HG03342 (cell line): ENCODE results near the gene EFCAB12.
"Not testable (repeated sequence)": the region's sequence is repeated elsewhere in the genome, so short reads cannot be mapped to it uniquely, and the experiment has no call there.

ENCODE experiments used
- ATAC-seq: cut with Tn5 transposase; IDR thresholded peaks from one replicate; pipeline ENCODE4 v1.9.1; 2021; ENCODE audit warnings: mild to moderate bottlenecking, moderate library complexity; ENCODE audit not compliant: unreplicated experiment

Gene EFCAB12

GRCh38 chr3:129421988-129422745, 6.3 kb downstream of the EFCAB12 start:
- ATAC-seq, result no peak

DNA sequence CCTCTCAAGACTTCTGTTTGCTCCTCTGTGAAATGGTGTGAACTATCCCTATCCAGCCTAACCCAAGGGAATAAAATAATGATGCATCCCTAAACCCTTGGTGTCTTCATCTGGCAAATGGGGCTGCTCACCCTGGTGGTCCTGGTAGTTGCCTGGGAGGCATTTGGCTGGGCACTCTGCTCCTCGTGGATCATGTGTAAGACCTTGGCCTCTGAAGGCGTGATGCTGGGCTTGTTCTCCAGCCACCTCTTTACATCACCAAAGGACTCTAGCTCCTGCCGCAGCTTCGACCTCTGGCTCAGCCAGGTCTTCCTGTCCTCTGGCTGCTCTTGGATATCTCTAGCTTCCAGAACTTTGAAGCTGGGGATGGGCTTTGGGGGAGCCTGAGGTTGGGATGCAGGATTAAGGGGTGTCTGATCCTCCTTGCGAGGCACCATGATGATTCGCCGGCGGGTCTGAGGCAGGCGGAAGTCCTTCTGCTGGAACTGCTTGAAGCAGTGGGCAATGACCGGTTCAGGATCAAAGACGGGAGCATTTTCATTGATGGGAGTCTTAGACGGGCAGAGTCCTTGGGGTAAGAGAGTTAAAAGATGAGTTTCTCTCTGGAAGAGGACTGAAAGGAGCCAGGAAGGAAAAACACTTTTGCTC, 7.1 kb downstream of the EFCAB12 start:
- ATAC-seq, result no peak

DNA sequence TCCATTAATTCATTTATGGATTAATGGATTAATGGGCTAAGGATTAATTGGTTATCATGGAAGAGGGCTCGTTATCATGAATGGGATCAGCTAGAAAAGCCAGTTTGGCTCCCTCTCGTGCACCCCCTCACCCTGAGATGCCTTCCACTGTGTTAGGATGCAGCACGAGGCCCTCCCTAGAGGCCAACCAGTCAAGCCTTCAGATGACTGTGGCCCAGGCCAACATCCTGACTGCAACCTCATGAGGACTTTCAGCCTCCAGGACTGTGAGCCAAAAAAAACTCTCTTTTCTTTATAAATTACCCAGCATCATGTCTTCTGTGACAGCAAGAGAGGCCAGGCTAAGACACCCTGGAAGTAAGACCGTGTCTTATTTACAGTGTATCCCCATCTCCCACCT, 9.0 kb downstream of the EFCAB12 start:
- ATAC-seq, result no peak

DNA sequence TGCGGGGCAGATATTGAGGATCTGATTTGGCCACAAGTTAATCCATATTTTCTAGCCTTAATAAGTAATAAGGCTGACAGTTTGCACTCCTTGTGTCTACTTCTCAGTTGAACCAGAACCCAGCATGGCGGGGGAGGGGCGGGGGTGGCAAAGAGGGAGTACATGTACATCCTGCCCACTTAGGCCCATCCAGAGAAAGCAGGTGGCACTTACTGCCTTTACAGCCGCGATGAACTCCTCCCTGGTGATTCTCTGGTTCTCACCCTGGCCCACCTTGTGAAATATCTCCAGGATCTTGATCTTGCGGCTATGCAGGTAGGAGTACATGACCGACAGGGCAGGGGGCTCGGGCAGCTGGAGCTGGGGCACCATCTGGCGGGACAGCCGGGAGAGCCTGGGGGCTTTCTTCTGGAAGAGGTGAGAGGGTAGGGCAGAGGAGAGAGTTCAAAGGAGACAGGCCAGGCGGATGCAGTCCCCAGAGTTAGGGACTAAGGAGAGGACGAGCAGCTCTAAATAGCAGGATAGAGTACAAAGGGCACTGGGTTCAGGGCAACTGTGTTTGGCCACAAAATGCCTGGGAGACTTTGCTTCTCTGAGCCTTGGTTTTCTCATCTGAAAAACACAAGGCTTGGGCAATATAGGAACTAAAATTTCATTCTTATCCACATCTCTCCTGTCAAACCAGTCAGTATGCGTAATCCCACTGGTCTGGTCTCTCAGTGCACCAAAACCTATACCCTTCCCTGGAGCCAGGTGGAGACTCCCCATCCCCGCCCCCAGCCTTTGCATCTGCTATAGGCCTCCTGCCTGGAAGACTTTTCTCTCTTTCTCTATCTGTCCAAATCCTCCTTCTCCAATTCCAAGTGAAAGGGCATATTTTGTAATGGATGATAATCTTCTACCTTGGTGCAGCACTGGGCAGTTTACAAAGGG, 10.1 kb downstream of the EFCAB12 start:
- ATAC-seq, result no peak

GRCh38 chr3:129417326-129417725, 11.1 kb downstream of the EFCAB12 start:
- no peak for ATAC-seq

GRCh38 chr3:129416415-129416814, 12.0 kb downstream of the EFCAB12 start:
- no peak for ATAC-seq

DNA sequence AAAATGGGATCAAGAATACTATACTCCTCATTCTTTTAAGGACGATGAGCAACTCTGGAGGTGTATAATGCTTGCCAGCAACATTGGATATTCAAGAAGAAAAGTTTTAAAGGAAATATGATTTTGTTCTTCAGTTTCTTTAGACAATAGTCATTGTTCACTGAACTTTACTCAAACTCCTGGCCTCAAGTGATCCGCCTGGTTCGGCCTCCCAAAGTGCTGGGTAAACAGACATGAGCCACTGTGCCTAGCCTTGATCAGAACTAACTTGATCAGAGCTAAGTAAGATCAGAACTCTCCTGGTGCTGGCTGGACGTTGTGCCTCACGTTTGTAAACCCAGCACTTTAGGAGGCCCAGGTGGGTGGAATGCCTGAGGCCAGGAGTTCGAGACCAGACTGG, 12.6 kb downstream of the EFCAB12 start:
- ATAC-seq, result no peak

DNA sequence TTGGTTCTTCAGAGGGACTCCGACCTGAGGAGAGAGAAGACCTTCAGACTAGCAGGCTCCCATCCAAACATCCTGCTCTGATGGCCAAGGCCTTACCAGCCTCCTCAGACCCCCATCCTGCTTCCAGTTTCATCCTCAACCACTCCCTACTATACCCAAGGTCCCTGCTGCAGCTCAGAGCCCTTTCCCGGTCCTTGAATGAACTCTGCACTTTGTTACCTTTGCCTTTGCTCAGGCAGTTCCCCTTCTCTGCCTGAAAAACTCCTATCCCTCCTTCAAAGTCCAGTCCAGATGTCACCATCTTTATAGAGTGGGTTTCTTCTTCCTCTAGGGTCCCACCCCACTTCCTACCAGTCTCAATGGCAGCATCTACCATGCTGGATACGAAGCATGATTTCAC, 13.1 kb downstream of the EFCAB12 start:
- ATAC-seq, result no peak

GRCh38 chr3:129413687-129414506, 14.5 kb downstream of the EFCAB12 start:
- peak; percentile 82 for ATAC-seq

GRCh38 chr3:129413238-129413637, 15.2 kb downstream of the EFCAB12 start:
- not testable (repeated sequence) for ATAC-seq

- ATAC-seq, result no peak
Observed at GRCh38 chr3:129412542-129413198, 15.8 kb downstream of the EFCAB12 start.

DNA sequence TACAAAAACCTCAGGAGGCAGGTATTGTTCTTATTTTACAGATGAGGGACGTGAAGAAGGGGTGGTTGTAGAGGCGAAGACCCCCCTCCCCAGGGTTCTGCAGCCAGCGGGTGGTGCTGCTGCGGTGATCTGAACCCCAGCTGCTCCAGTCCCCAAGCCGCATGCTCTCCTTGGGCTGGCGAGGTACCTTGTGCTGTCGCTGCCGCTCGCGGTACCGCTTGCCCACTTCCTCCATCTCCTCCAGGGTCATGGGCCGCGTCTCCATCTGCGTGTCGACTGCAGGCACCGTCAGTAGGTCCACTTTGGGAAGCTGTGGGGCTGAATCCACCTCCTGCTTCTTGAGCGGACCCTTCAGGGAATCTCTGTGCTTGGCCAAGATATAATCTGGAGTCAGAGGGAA, 17.5 kb downstream of the EFCAB12 start:
- ATAC-seq, result no peak

GRCh38 chr3:129409541-129409940, 18.9 kb downstream of the EFCAB12 start:
- no peak for ATAC-seq

DNA sequence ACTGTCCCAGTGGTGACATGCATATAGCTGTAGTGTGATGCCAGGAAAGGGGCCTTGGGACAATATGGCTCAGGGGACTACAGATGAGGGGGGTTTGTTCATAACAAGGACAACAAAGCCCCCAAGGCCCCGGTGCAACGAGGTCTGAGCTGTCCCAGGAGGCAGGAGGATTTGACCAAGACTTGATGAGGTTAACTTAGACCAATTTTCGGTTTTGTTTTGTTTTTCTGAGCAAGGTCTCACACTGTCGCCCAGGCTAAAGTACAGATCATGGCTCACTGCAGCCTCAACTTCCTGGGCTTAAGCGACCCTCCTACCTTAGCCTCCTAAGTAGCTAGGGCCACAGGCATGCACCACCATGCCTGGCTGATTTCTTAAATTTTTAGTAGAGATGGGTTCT, 23.8 kb downstream of the EFCAB12 start:
- ATAC-seq, result no peak

DNA sequence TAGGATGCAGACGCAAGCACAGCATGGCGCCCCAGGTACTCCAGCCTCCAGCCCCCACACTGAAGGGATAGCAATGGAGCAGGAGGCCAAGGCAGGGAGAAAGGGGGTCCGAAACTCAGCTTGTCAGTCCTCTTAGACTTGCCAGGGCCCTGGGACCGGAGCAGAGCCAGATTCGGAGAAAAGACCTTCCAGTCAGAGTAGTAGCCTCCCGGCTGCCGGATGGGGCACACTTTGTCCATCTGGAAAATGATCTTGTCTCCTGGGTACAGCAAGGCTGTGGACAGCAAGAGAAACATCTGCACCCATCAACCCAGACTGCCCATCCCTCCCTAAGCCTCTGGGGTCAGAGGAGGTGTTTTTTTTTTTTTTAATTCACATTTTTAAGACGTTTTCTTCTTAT, 24.3 kb downstream of the EFCAB12 start:
- ATAC-seq, result no peak

- no peak for ATAC-seq
Observed at GRCh38 chr3:129403450-129403849, 25.0 kb downstream of the EFCAB12 start.

DNA sequence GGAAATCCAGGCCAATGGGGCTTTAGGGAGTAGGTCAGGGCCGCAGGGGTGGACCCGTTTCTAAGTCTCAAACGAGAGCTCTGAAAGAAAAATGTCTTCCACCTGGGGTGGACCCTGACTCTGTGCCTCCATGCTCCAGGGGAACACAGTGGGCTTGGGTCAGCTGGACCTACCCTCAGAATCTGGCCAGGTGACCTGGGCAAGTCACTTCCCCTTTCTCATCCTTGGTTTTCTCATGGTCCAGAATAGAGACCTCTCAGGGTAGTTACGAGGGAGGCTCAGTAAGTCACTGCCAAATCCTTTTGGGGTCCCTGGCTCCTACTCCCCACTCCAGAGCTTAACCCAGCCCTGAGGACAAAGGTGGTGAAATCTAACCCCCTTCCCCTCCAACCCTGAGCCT, 25.8 kb downstream of the EFCAB12 start:
- no peak for ATAC-seq

DNA sequence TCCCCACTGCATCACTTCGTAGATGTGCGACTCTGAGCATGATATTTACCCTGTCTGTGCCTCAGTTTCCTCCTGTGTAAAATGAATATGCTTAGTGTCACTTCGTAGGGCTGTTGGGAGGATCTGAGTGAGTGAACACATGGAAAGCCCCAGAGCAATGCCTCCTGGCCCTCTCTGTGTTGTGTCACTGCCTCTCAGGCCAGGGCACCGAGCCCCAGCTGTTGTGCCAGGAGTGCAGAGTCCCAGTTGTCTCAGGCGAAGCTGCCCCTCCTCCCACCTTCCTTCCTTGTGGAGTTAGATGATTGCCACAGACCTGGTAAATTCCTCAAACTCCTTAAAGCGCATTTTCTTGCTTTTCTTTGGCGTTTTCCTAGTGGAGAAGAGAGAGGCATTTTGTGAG, 26.2 kb downstream of the EFCAB12 start:
- ATAC-seq, result no peak

DNA sequence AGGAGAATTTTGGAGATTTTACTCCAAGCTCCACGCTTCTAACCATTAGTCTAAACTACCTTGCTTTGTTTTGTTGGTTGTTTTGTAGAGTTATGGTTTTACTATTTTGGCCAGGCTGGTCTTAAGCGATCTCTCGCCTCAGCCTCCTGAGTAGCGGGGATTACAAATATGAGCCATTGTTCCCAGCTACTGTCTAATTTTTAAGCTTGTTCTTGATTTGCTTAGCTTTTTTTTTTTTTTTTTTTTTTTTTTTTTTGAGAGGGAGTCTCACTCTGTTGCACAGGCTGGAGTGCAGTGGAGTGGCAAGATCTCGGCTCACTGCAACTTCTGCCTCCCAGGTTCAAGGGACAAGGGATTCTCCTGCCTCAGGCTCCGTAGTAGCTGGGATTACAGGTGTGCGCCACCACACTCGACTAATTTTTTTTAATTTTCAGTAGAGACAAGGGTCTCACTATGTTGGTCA, 28.5 kb downstream of the EFCAB12 start:
- peak; percentile 26 for ATAC-seq
